DOHH2 (cell line): ENCODE data around the gene BBS9.

ENCODE experiments used
- H3F3A ChIP-seq: fragments of 200-600 bp; sonication (generic), shearing (Covaris generic); 2 replicates; pipeline ENCODE4 v1.6.0; 2016; ENCODE audit warnings: antibody characterized with exemption, mild to moderate bottlenecking; ENCODE audit not compliant: control insufficient read depth, insufficient read depth
- H3K27ac ChIP-seq: fragments of 200-600 bp; sonication (generic); 2 replicates; pipeline ENCODE4 v1.5.1; 2014; ENCODE audit warnings: low read depth, mild to moderate bottlenecking, low read length, moderate library complexity
- H3K27me3 ChIP-seq: fragments of 200-600 bp; sonication (generic); 2 replicates; pipeline ENCODE4 v1.6.1; 2014; ENCODE audit warnings: mild to moderate bottlenecking, low read length, mixed read lengths; ENCODE audit not compliant: control insufficient read depth
- H3K36me3 ChIP-seq: fragments of 200-600 bp; sonication (generic); 2 replicates; pipeline ENCODE4 v1.6.1; 2014; ENCODE audit warnings: mild to moderate bottlenecking, low read length, moderate library complexity, mixed read lengths; ENCODE audit not compliant: control insufficient read depth
- H3K4me1 ChIP-seq: fragments of 200-600 bp; sonication (generic); 2 replicates; pipeline ENCODE4 v1.6.1; 2014; ENCODE audit warnings: mild to moderate bottlenecking, low read length, mixed read lengths; ENCODE audit not compliant: control insufficient read depth
- H3K4me2 ChIP-seq: fragments of 200-600 bp; sonication (generic); 2 replicates; pipeline ENCODE4 v1.6.0; 2014; ENCODE audit warnings: mild to moderate bottlenecking, low read length, moderate library complexity
- H3K4me3 ChIP-seq: fragments of 200-600 bp; sonication (generic); 2 replicates; pipeline ENCODE4 v1.5.1; 2014; ENCODE audit warnings: mild to moderate bottlenecking, low read length, mixed read lengths
- H3K79me2 ChIP-seq: fragments of 200-600 bp; sonication (generic); 2 replicates; pipeline ENCODE4 v1.6.1; 2014; ENCODE audit warnings: mild to moderate bottlenecking, low read length, mixed read lengths; ENCODE audit not compliant: control insufficient read depth
- H3K9me2 ChIP-seq: fragments of 200-600 bp; sonication (generic); replicated peaks from 2 replicates; pipeline ENCODE4 v1.6.1; 2014; ENCODE audit warnings: mild to moderate bottlenecking, low read length, mixed read lengths; ENCODE audit not compliant: control insufficient read depth
- H3K9me3 ChIP-seq: fragments of 200-600 bp; sonication (generic); 2 replicates; pipeline ENCODE4 v1.6.1; 2014; ENCODE audit warnings: antibody characterized with exemption, low read length, mixed read lengths; ENCODE audit not compliant: control insufficient read depth, insufficient read depth
- H4K20me1 ChIP-seq: fragments of 200-600 bp; sonication (generic); 2 replicates; pipeline ENCODE4 v1.6.0; 2014; ENCODE audit warnings: low read depth, mild to moderate bottlenecking, antibody characterized with exemption, low read length, moderate library complexity; ENCODE audit not compliant: control insufficient read depth, insufficient read depth
- CTCF ChIP-seq: fragments of 200-600 bp; sonication (generic); IDR thresholded peaks from one replicate; pipeline ENCODE4 v1.5.1; 2014; ENCODE audit warnings: antibody characterized with exemption, mild to moderate bottlenecking, low read depth, low read length; ENCODE audit not compliant: poor library complexity, severe bottlenecking
- EZH2phosphoT487 ChIP-seq: fragments of 200-600 bp; sonication (generic); IDR thresholded peaks from 2 replicates; pipeline ENCODE4 v1.6.1; 2017; ENCODE audit warnings: borderline replicate concordance, mild to moderate bottlenecking, antibody characterized with exemption, low read length, moderate library complexity, mixed read lengths

BBS9 gene

GRCh38 chr7:33556472-33556871, 427.1 kb downstream of the BBS9 start:
- Histone ChIP-seq H3K27ac (no peak overlapping the region), H3K9me2 (no peaks in the 10 kb centered on the region; the same call in 1 of the 2 replicates), H3K4me2 (no peak overlapping the region), H3K36me3 (no peaks in the 10 kb centered on the region), H3K4me3 (no peak overlapping the region), H3K9me3 (no peaks in the 10 kb centered on the region), H4K20me1 (no peaks in the 10 kb centered on the region), H3K79me2 (no peaks in the 10 kb centered on the region), H3K27me3 (no peaks in the 10 kb centered on the region), H3K4me1 (no peaks in the 10 kb centered on the region), H3F3A (no peaks in the 10 kb centered on the region)
- TF ChIP-seq EZH2phosphoT487 (no peak), CTCF (no peak)

GRCh38 chr7:33558549-33559323, 429.4 kb downstream of the BBS9 start:
- no peaks in the 10 kb centered on the region for H4K20me1 ChIP-seq
- H3K36me3 ChIP-seq: no peaks in the 10 kb centered on the region
- no peak overlapping the region for H3K4me3 ChIP-seq
- TF ChIP-seq EZH2phosphoT487: no peak
- no peak for TF ChIP-seq CTCF
- H3K9me3 ChIP-seq: no peaks in the 10 kb centered on the region
- no peaks in the 10 kb centered on the region for H3F3A ChIP-seq
- no peaks in the 10 kb centered on the region for H3K79me2 ChIP-seq
- no peaks in the 10 kb centered on the region for H3K27me3 ChIP-seq
- no peak overlapping the region for H3K27ac ChIP-seq
- no peak overlapping the region for H3K4me2 ChIP-seq
- H3K9me2 ChIP-seq: no peaks in the 10 kb centered on the region
- H3K4me1 ChIP-seq: no peaks in the 10 kb centered on the region

GRCh38 chr7:33559324-33559710, 430.0 kb downstream of the BBS9 start:
- no peak overlapping the region for H3K4me3 ChIP-seq
- H3K9me3 ChIP-seq: no peaks in the 10 kb centered on the region
- H3F3A ChIP-seq: no peaks in the 10 kb centered on the region
- no peaks in the 10 kb centered on the region for H3K36me3 ChIP-seq
- TF ChIP-seq EZH2phosphoT487: no peak
- no peak overlapping the region for H3K27ac ChIP-seq
- H3K79me2 ChIP-seq: no peaks in the 10 kb centered on the region
- H3K4me2 ChIP-seq: no peak overlapping the region
- H3K27me3 ChIP-seq: no peaks in the 10 kb centered on the region
- H4K20me1 ChIP-seq: no peaks in the 10 kb centered on the region
- no peaks in the 10 kb centered on the region for H3K4me1 ChIP-seq
- no peaks in the 10 kb centered on the region for H3K9me2 ChIP-seq

GRCh38 chr7:33562996-33563395, 433.6 kb downstream of the BBS9 start:
- no peaks in the 10 kb centered on the region for H3K9me3 ChIP-seq
- H3F3A ChIP-seq: no peaks in the 10 kb centered on the region
- no peak overlapping the region for H3K4me2 ChIP-seq
- H3K4me3 ChIP-seq: no peak overlapping the region
- no peak for TF ChIP-seq EZH2phosphoT487
- TF ChIP-seq CTCF: no peak
- no peaks in the 10 kb centered on the region for H4K20me1 ChIP-seq
- H3K4me1 ChIP-seq: no peaks in the 10 kb centered on the region
- no peaks in the 10 kb centered on the region for H3K27me3 ChIP-seq
- H3K9me2 ChIP-seq: no peaks in the 10 kb centered on the region
- no peaks in the 10 kb centered on the region for H3K36me3 ChIP-seq
- H3K79me2 ChIP-seq: no peaks in the 10 kb centered on the region
- no peak overlapping the region for H3K27ac ChIP-seq
